ENCODE results near the gene LPCAT2. TPM values are rescaled to one million over a fixed set of nuclear protein-coding genes. Genes with fewer than 3 reads are reported as not detected.
A peak's percentile ranks its signal among the peaks of the same experiment; 100 is the strongest.

LPCAT2 gene
- total RNA-seq, 2 donors from 2014 or later: 3.3 to 9.1 TPM

GRCh38 chr16:55470533-55471371 lies 38.1 kb upstream of the LPCAT2 start:
- TF ChIP-seq CTCF (IDR thresholded peaks at IDR 0.05) (no peak), POLR2A (IDR thresholded peaks at IDR 0.05) (no peak)
- no peaks in the 10 kb centered on the region for H3K36me3 ChIP-seq (replicated peaks in 1 of 2; ENCODE audit: insufficient read depth in 1 of 2, low read depth in 2 of 2)
- H3K4me1 ChIP-seq: peaks cover 10% of the 10 kb centered on the region
- intact Hi-C loops (cut with DNase I): no loop called here
- WGBS, 2 donors: 45 to 46% methylated on average over 7 of the region's 7 CpGs
- H3K27ac ChIP-seq: peak overlapping the region in 3 of 4 donors; percentile 32 to 59 (median 58)
- H3K4me3 ChIP-seq: no peak overlapping the region
- no peaks in the 10 kb centered on the region for H3K27me3 ChIP-seq
- DNase-seq (peak in 3 of 4 donors; percentile 36 to 43 (median 39)), ATAC-seq (peak; percentile 69)
- no peaks in the 10 kb centered on the region for H3K9me3 ChIP-seq

DNA sequence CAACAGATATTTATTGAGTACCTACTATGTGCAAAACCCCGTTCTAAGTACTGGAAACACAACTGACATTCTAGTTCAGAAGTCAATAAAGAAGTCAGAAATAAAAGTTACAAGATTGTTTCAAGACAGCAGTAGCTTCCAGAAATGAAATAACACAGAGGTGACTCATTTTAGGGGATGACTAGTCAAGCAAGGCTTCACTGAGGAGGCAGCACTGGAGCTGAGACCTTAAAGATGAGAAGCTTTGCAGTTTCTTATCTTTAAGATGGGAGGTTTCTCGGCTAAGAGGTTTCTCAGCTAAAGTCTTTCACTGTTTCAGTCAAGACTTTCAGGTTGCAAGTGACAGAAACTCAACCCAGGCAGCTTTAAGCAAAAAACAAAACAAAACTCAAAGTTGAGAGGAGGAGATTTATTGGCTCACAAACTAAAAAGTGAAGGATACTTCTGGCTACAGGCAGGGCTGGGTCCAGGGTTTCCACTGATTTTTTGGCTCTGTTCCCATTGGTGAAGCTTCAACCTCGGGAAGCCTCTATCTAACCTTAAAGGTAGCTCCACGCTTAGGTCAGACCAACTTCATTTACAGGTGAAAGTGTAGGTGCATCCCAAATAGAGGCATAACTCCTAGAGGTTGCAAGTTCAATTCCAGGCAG lies 37.3 kb upstream of the LPCAT2 start:
- H3K27ac ChIP-seq: peak overlapping the region in 1 of 4 donors; percentile 59
- 59 to 70% methylated on average over 4 of the region's 4 CpGs for WGBS, 2 donors
- no peak overlapping the region for H3K4me3 ChIP-seq

DNA sequence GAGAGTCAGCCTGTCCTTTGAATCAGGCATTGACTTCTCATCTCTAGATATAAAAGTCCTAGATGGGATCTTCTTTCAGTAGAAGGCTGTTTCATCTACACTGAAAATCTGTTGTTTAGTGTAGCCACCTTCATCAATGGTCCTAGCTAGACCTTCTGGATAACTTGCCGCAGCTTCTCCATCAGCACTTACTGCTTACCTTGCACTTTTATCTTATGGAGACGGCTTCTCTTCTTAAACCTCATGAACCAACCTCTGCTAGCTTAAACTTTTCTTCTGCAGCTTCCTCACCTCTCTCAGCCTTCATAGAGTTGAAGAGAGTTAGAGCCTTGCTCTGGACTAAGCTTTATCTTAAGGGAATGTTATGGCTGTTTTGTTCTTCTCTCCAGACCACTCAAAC lies 35.3 kb upstream of the LPCAT2 start:
- peaks cover 0 to 3% of the 10 kb centered on the region in 2 donors for H3K27me3 ChIP-seq
- no peaks in the 10 kb centered on the region for H3K36me3 ChIP-seq (replicated peaks in 1 of 2; ENCODE audit: insufficient read depth in 1 of 2, low read depth in 2 of 2)
- no peaks in the 10 kb centered on the region for H3K9me3 ChIP-seq
- H3K27ac ChIP-seq: no peak overlapping the region
- ATAC-seq: no peak
- no peak overlapping the region for H3K4me3 ChIP-seq
- intact Hi-C loops (cut with DNase I): no loop called here
- DNase-seq: no peak
- H3K4me1 ChIP-seq: peaks cover 11% of the 10 kb centered on the region
- no peak for TF ChIP-seq POLR2A (IDR thresholded peaks at IDR 0.05)
- no peak for TF ChIP-seq CTCF (IDR thresholded peaks at IDR 0.05)
- 88 to 96% methylated on average over 2 of the region's 2 CpGs for WGBS, 2 donors

More for the DNA sequence above, 37.3 kb upstream of the LPCAT2 start:
- intact Hi-C loops (cut with DNase I): no loop called here
- ATAC-seq (no peak), DNase-seq (no peak)
- Histone ChIP-seq H3K9me3 (no peaks in the 10 kb centered on the region), H3K4me1 (peaks cover 10% of the 10 kb centered on the region), H3K27me3 (no peaks in the 10 kb centered on the region), H3K36me3 (replicated peaks in 1 of 2; ENCODE audit: insufficient read depth in 1 of 2, low read depth in 2 of 2) (no peaks in the 10 kb centered on the region)
- TF ChIP-seq CTCF (IDR thresholded peaks at IDR 0.05) (no peak), POLR2A (IDR thresholded peaks at IDR 0.05) (no peak)

- Histone ChIP-seq H3K27me3 (peaks cover 0 to 15% of the 10 kb centered on the region in 2 donors), H3K9me3 (no peaks in the 10 kb centered on the region), H3K4me3 (no peak overlapping the region), H3K27ac (no peak overlapping the region), H3K4me1 (peaks cover 23% of the 10 kb centered on the region), H3K36me3 (replicated peaks in 1 of 2; ENCODE audit: insufficient read depth in 1 of 2, low read depth in 2 of 2) (no peaks in the 10 kb centered on the region)
- 89 to 93% methylated on average over 3 of the region's 3 CpGs for WGBS, 2 donors
- intact Hi-C loops (cut with DNase I): no loop called here
- TF ChIP-seq CTCF (IDR thresholded peaks at IDR 0.05) (no peak), POLR2A (IDR thresholded peaks at IDR 0.05) (no peak)
- DNase-seq: no peak
- ATAC-seq: no peak
Observed at GRCh38 chr16:55474821-55475220, 34.1 kb upstream of the LPCAT2 start.
